Measurements from ENCODE around the gene PCSK7.
"Not testable (repeated sequence)": the region's sequence is repeated elsewhere in the genome, so short reads cannot be mapped to it uniquely, and the experiment has no call there.

PCSK7 gene

DNA sequence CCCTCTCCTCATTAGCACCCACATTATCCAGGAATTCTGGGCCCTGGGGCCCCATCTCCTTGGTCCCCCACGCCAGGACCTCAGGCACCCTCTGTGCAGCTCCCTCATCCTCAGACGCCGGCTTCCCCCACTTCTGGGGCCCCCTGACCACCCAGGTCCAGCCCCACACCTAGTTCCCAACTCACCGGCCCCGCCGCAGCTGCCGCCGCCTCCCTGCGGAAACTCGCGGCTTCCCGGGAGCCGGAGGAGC is at the start of gene PCSK7:
Gene PCSK7 (minus strand): TSS at position 232 of the 250 bp plus-strand sequence. CDS start 2,229 bp downstream, outside the sequence.
- in situ Hi-C loops (cut with HindIII; ENCODE audit: low pct_ligation_motif_present, low sequenced_read_pairs): no loop called here
- H3K27me3 ChIP-seq (replicated peaks): no peaks in the 10 kb centered on the region
- peak within 1 kb of the TSS; percentile 94 for H3K4me3 ChIP-seq (ENCODE audit: low read depth, low read length)

GRCh38 chr11:117281159-117281558 is 49.3 kb upstream of the PCSK7 start:
- peak overlapping the region; percentile 73 for H3K27ac ChIP-seq
- in situ Hi-C loops (cut with HindIII; ENCODE audit: low pct_ligation_motif_present, low sequenced_read_pairs): no loop called here
- no peak overlapping the region for H3K4me3 ChIP-seq (ENCODE audit: low read depth, low read length)
- H3K36me3 ChIP-seq (replicated peaks): peaks cover 27% of the 10 kb centered on the region
- H3K27me3 ChIP-seq (replicated peaks): no peaks in the 10 kb centered on the region
- peak; percentile 91 for DNase-seq
- TF ChIP-seq, protein P1, sequence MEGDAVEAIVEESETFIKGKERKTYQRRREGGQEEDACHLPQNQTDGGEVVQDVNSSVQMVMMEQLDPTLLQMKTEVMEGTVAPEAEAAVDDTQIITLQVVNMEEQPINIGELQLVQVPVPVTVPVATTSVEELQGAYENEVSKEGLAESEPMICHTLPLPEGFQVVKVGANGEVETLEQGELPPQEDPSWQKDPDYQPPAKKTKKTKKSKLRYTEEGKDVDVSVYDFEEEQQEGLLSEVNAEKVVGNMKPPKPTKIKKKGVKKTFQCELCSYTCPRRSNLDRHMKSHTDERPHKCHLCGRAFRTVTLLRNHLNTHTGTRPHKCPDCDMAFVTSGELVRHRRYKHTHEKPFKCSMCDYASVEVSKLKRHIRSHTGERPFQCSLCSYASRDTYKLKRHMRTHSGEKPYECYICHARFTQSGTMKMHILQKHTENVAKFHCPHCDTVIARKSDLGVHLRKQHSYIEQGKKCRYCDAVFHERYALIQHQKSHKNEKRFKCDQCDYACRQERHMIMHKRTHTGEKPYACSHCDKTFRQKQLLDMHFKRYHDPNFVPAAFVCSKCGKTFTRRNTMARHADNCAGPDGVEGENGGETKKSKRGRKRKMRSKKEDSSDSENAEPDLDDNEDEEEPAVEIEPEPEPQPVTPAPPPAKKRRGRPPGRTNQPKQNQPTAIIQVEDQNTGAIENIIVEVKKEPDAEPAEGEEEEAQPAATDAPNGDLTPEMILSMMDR (IDR thresholded peaks at IDR 0.05; ENCODE audit: low read depth, low read length, missing control alignments): no peak

More for the DNA sequence above, at the start of gene PCSK7:
- Histone ChIP-seq H3K27ac (peak within 1 kb of the TSS; percentile 51), H3K36me3 (replicated peaks) (peaks cover 25% of the 10 kb centered on the region)
- DNase-seq: no peak
- TF ChIP-seq, protein P1 (IDR thresholded peaks at IDR 0.05; ENCODE audit: low read depth, low read length, missing control alignments): no peak

- no peak for DNase-seq
- Histone ChIP-seq H3K27ac (no peak overlapping the region), H3K27me3 (replicated peaks) (no peaks in the 10 kb centered on the region), H3K4me3 (ENCODE audit: low read depth, low read length) (no peak overlapping the region), H3K36me3 (replicated peaks) (peaks cover 16% of the 10 kb centered on the region)
- in situ Hi-C loops (cut with HindIII; ENCODE audit: low pct_ligation_motif_present, low sequenced_read_pairs): no loop called here
- TF ChIP-seq, protein P1 (IDR thresholded peaks at IDR 0.05; ENCODE audit: low read depth, low read length, missing control alignments): no peak
Measured at GRCh38 chr11:117279711-117280376, 48.0 kb upstream of the PCSK7 start.

- Histone ChIP-seq H3K36me3 (replicated peaks) (peaks cover 7% of the 10 kb centered on the region), H3K27ac (no peak overlapping the region), H3K27me3 (replicated peaks) (no peaks in the 10 kb centered on the region), H3K4me3 (ENCODE audit: low read depth, low read length) (no peak overlapping the region)
- in situ Hi-C loops (cut with HindIII; ENCODE audit: low pct_ligation_motif_present, low sequenced_read_pairs): no loop called here
- TF ChIP-seq, protein P1 (IDR thresholded peaks at IDR 0.05; ENCODE audit: low read depth, low read length, missing control alignments): no peak
- no peak for DNase-seq
Measured at GRCh38 chr11:117278347-117278746, 46.5 kb upstream of the PCSK7 start.

- Histone ChIP-seq H3K27me3 (replicated peaks) (no peaks in the 10 kb centered on the region), H3K27ac (peak overlapping the region; percentile 76), H3K36me3 (replicated peaks) (no peaks in the 10 kb centered on the region), H3K4me3 (ENCODE audit: low read depth, low read length) (no peak overlapping the region)
- TF ChIP-seq, protein P1 (IDR thresholded peaks at IDR 0.05; ENCODE audit: low read depth, low read length, missing control alignments): no peak
- peak; percentile 84 for DNase-seq
- in situ Hi-C loops (cut with HindIII; ENCODE audit: low pct_ligation_motif_present, low sequenced_read_pairs): no loop called here
Measured at GRCh38 chr11:117273550-117274289, 41.8 kb upstream of the PCSK7 start.

- H3K27me3 ChIP-seq (replicated peaks); H3K4me3 ChIP-seq (ENCODE audit: low read depth, low read length); H3K27ac ChIP-seq; DNase-seq; H3K36me3 ChIP-seq (replicated peaks); in situ Hi-C loops (cut with HindIII; ENCODE audit: low pct_ligation_motif_present, low sequenced_read_pairs): not testable (repeated sequence)
Measured at GRCh38 chr11:117272175-117272574, 40.3 kb upstream of the PCSK7 start.
